ENCODE data around the gene TFAP2A. TPM values are rescaled to one million over a fixed set of nuclear protein-coding genes. Genes with fewer than 3 reads are reported as not detected.

Gene TFAP2A
- total RNA-seq, 1 experiment from 2014 or later: 24.3 TPM

GRCh38 chr6:10362300-10362699, 52.6 kb downstream of the TFAP2A start:
- intact Hi-C loops (cut with micrococcal nuclease): no loop called here
- H3K27ac ChIP-seq (ENCODE audit: low read depth, low read length): no peak overlapping the region
- TF ChIP-seq ELF1 (IDR thresholded peaks at IDR 0.05; ENCODE audit: borderline replicate concordance, low read depth): no peak
- TF ChIP-seq EGR1 (IDR thresholded peaks at IDR 0.05; ENCODE audit: low read depth): no peak
- TF ChIP-seq REST (IDR thresholded peaks at IDR 0.05; ENCODE audit: low read depth): no peak
- TF ChIP-seq ZFX (IDR thresholded peaks at IDR 0.05): no peak
- no peak for TF ChIP-seq CEBPB (IDR thresholded peaks at IDR 0.05; ENCODE audit: low read depth)
- TF ChIP-seq EZH2 (IDR thresholded peaks at IDR 0.05): no peak
- TF ChIP-seq MAX (IDR thresholded peaks at IDR 0.05): no peak
- no peaks in the 10 kb centered on the region for H3K36me3 ChIP-seq (ENCODE audit: control insufficient read depth in 1 of 2, insufficient read depth in 2 of 2, low read length in 2 of 2)
- H3K4me1 ChIP-seq (ENCODE audit: control insufficient read depth in 1 of 2, insufficient read depth in 2 of 2, low read length in 2 of 2): no peaks in the 10 kb centered on the region
- H3K79me2 ChIP-seq (ENCODE audit: insufficient read depth, low read length): no peaks in the 10 kb centered on the region
- RAD21 ChIA-PET (ENCODE audit: low non-redundant PET in 1 of 2, low total read pairs in 2 of 2, uncharacterized antibody in 2 of 2, unreplicated experiment in 2 of 2): no interaction called here
- H3K27me3 ChIP-seq (ENCODE audit: insufficient read depth, low read length): no peaks in the 10 kb centered on the region
- POLR2A ChIA-PET: no interaction called here
- no peaks in the 10 kb centered on the region for H3K9me2 ChIP-seq (ENCODE audit: insufficient read depth)
- no peak overlapping the region for H3K4me2 ChIP-seq (ENCODE audit: low read length)
- CTCF ChIA-PET: no interaction called here
- H4K20me1 ChIP-seq (ENCODE audit: insufficient read depth): no peaks in the 10 kb centered on the region
- no peak overlapping the region for H2AFZ ChIP-seq (ENCODE audit: low read depth, low read length, poor library complexity, severe bottlenecking)
- no TSS peak for BruUV-seq (replicated peaks)
- no peak overlapping the region for H3K4me3 ChIP-seq (replicated peaks in 1 of 2; ENCODE audit: low read depth in 1 of 2, low read length in 2 of 2)
- DNase-seq (ENCODE audit: low read depth, low spot score) (no peak), ATAC-seq (no peak)
- H3K9me3 ChIP-seq (ENCODE audit: control insufficient read depth in 1 of 2, insufficient read depth in 1 of 2, low read depth in 1 of 2, low read length in 2 of 2): no peaks in the 10 kb centered on the region
- no peak overlapping the region for H3K9ac ChIP-seq (ENCODE audit: low read length)

- H2AFZ ChIP-seq (ENCODE audit: low read depth, low read length, poor library complexity, severe bottlenecking): no peak overlapping the region
- H3K9ac ChIP-seq (ENCODE audit: low read length): no peak overlapping the region
- no peaks in the 10 kb centered on the region for H3K9me2 ChIP-seq (ENCODE audit: insufficient read depth)
- CTCF ChIA-PET: no interaction called here
- H3K4me3 ChIP-seq (replicated peaks in 1 of 2; ENCODE audit: low read depth in 1 of 2, low read length in 2 of 2): no peak overlapping the region
- RAD21 ChIA-PET (ENCODE audit: low non-redundant PET in 1 of 2, low total read pairs in 2 of 2, uncharacterized antibody in 2 of 2, unreplicated experiment in 2 of 2): no interaction called here
- no peaks in the 10 kb centered on the region for H4K20me1 ChIP-seq (ENCODE audit: insufficient read depth)
- H3K36me3 ChIP-seq (ENCODE audit: control insufficient read depth in 1 of 2, insufficient read depth in 2 of 2, low read length in 2 of 2): no peaks in the 10 kb centered on the region
- POLR2A ChIA-PET: no interaction called here
- H3K4me1 ChIP-seq (ENCODE audit: control insufficient read depth in 1 of 2, insufficient read depth in 2 of 2, low read length in 2 of 2): no peaks in the 10 kb centered on the region
- no peaks in the 10 kb centered on the region for H3K9me3 ChIP-seq (ENCODE audit: control insufficient read depth in 1 of 2, insufficient read depth in 1 of 2, low read depth in 1 of 2, low read length in 2 of 2)
- BruUV-seq (replicated peaks): no TSS peak
- no peaks in the 10 kb centered on the region for H3K27me3 ChIP-seq (ENCODE audit: insufficient read depth, low read length)
- no peak overlapping the region for H3K4me2 ChIP-seq (ENCODE audit: low read length)
- no peak overlapping the region for H3K27ac ChIP-seq (ENCODE audit: low read depth, low read length)
- intact Hi-C loops (cut with micrococcal nuclease): no loop called here
- no peaks in the 10 kb centered on the region for H3K79me2 ChIP-seq (ENCODE audit: insufficient read depth, low read length)
- DNase-seq (ENCODE audit: low read depth, low spot score) (no peak), ATAC-seq (no peak)
- TF ChIP-seq MAX (IDR thresholded peaks at IDR 0.05): no peak
- no peak for TF ChIP-seq POLR2A (IDR thresholded peaks at IDR 0.05; ENCODE audit: borderline replicate concordance, extremely low read depth, insufficient read depth, insufficient read length)
- TF ChIP-seq REST (IDR thresholded peaks at IDR 0.05; ENCODE audit: low read depth): no peak
- no peak for TF ChIP-seq EZH2phosphoT487 (IDR thresholded peaks at IDR 0.05; ENCODE audit: borderline replicate concordance)
- TF ChIP-seq RAD21 (IDR thresholded peaks at IDR 0.05; ENCODE audit: low read depth): no peak
- TF ChIP-seq EZH2 (IDR thresholded peaks at IDR 0.05): no peak
- no peak for TF ChIP-seq JUND (IDR thresholded peaks at IDR 0.05)
- no peak for TF ChIP-seq ZFX (IDR thresholded peaks at IDR 0.05)
Observed at GRCh38 chr6:10361428-10361827, 53.4 kb downstream of the TFAP2A start.
